ENCODE results near the gene LRTM2.

LRTM2 gene

DNA sequence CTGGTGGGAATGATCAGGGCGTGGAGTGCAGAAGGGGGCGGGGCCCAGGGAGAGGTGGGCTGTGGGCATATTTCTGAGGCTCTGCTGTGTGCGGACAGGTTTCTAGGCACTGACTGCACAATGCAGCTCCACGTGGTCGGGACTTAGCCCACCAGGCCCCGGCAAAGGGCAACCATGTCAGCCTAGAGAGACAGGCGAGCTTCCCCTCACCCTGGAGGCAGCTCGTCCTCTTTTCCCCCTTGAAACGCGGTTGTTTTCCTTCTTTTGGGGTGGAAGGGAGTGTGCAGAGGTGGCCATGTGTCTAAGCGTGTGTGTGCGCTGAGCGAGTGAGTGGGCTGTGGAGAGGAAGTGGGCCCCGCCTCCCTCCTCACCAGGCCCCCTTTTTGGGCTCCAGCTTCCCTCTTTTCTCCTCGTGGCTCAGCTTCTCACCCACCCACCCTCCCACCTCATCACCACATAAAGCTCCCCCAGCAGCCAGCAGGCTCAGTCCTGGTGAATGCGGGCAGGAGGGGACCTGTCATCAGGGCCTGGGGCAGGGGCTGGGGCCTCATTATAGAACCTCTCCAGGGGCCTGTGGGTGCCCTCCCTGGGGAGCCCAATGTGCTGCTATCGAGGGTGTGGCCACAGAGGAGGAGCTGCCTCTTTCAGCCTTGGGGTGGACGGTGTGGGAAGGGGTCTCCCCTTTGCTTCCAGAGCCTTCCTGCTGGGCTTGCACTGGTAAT lies 22.0 kb downstream of the LRTM2 start:
- DNase-seq (ENCODE audit: low read depth in 2 of 2): no peak

DNA sequence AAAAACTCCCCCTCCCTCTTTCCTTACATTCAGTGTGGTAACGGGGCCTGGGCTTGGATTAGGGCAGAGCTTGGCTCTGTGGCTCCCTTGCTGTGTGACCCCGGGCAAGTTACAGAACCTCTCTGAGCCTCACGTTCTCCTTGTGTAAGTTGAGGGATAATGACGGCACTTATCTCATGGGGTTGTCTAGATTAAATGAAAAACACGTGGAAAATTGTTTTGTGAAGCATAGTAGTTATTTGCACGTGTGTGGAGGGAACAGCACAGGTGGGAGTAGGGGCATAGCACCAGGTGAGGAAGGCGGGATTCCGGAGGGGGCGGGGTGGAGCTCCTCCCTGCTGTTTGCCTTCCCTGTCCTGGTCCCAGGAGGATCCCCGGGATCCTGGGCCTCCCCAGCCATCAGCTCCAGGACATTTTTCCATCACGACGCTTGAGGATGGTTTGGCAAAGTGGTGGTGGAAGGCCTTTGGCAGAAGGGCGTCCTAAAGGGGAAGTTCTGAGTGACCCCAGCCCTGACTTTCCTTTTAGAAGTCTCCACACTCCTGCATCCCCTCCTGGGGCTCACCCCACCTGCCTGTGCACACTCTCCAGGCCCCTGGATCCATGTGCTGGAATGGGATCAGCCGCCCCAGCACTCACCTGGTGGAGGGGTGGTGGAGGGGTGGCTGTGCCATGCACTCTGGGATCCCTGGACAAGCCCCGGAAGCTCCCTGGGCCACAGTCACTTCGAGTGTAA lies 22.7 kb downstream of the LRTM2 start:
- no peak for DNase-seq (ENCODE audit: low read depth in 2 of 2)

GRCh38 chr12:1843641-1844005 lies 23.3 kb downstream of the LRTM2 start:
- DNase-seq (ENCODE audit: low read depth in 2 of 2): no peak

- DNase-seq (ENCODE audit: low read depth in 2 of 2): no peak
These were observed 23.9 kb downstream of the LRTM2 start for GRCh38 chr12:1844223-1844622.

- DNase-seq (ENCODE audit: low read depth in 2 of 2): no peak
These were observed 24.5 kb downstream of the LRTM2 start for GRCh38 chr12:1844661-1845409.

GRCh38 chr12:1845427-1845826 lies 25.1 kb downstream of the LRTM2 start:
- DNase-seq (ENCODE audit: low read depth in 2 of 2): no peak

- DNase-seq (ENCODE audit: low read depth in 2 of 2): no peak
These were observed 25.5 kb downstream of the LRTM2 start for GRCh38 chr12:1845886-1846285.

- no peak for DNase-seq (ENCODE audit: low read depth in 2 of 2)
These were observed 26.3 kb downstream of the LRTM2 start for GRCh38 chr12:1846421-1847405.

DNA sequence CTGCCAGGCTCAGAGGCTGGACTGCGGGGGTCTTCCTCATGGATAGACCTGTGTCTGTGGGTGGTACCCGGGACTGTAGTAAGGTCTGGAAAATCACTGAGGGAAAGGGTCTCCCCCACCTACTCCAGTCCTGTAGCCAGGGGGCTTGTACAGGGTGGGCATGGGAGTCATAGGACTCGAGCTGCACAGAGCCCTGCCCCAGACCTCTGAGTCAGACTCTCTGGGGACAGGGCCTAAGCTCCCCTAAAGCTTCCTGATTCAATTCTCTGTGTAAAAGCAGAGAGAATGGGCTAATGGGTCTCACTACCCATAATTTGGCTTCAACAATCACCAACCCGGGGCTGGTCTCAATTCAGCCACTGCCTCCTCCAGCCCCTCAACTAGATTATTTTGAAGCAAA lies 27.0 kb downstream of the LRTM2 start:
- DNase-seq (ENCODE audit: low read depth in 2 of 2): no peak

GRCh38 chr12:1848146-1848545 lies 27.8 kb downstream of the LRTM2 start:
- no peak for DNase-seq (ENCODE audit: low read depth in 2 of 2)

GRCh38 chr12:1848745-1849144 lies 28.4 kb downstream of the LRTM2 start:
- no peak for DNase-seq (ENCODE audit: low read depth in 2 of 2)

DNA sequence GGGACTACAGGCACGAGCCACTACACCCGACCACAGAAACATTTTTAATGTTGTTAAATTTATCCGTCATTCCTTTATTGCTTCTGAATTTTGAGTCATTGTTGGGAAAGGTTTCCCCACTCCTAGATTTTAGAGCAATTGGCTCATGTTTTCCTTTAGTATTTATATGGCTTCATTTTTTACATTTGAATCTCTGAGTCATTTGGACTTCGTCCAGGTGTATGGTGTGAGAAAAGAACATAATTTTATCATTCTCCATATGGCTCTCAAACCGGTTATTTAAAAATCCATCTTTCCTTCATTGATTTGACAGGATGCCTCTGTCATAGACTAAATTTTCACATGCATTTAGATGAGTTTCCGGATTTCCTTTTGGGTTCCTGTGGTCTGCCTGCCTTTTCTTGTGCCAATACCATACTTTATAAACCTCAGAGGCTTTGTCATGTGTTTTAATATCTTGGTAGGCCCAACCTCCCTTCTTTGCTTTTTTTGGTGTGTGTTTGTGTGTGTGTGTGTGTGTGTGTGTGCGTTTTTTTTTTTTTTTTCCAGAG lies 30.9 kb downstream of the LRTM2 start:
- no peak for DNase-seq (ENCODE audit: low read depth in 2 of 2)

DNA sequence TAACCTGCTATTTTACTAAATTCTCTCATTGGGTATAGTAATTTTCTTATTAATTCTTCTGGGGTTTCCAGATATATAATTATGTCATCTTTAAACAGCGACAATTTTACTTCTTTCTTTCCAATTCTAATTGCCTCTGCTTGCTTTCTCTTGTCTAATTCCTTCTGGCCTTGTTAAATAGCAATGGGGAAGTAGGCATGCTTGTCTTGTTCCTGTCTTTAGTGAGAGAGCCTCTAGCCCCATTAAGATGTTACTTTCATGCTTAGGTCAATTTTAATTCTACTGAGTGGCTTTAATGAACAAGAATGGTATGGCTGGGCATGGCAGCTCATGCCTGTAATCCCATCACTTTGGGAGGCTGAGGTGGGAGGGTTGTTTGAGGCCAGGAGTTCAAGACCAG lies 31.7 kb downstream of the LRTM2 start:
- no peak for DNase-seq (ENCODE audit: low read depth in 2 of 2)

- DNase-seq (ENCODE audit: low read depth in 2 of 2): no peak
These were observed 33.4 kb downstream of the LRTM2 start for GRCh38 chr12:1853716-1854115.

DNA sequence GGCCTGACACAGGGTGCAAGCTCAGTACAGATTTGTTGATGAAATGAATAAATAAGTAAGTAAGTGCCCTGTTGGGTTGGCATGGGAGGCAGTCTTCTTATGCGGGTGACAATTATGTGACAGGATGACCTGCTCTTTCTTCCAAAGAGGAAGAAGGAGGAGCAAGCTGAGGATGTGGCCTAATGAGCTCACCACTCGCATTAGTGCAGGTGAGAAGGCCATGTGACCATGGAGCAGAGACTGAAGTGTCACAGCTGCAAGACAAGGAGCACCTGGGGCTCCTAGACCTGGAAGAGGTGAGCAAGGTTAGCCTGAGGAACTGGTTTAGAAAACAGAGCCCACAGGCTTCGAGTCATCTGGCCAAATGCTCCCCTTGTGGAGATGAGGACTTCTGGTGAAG lies 34.9 kb downstream of the LRTM2 start:
- no peak for DNase-seq (ENCODE audit: low read depth in 2 of 2)

- DNase-seq (ENCODE audit: low read depth in 2 of 2): no peak
These were observed 36.7 kb downstream of the LRTM2 start for GRCh38 chr12:1857086-1857485.

- DNase-seq (ENCODE audit: low read depth in 2 of 2): no peak
These were observed 37.5 kb downstream of the LRTM2 start for GRCh38 chr12:1857821-1858220.

DNA sequence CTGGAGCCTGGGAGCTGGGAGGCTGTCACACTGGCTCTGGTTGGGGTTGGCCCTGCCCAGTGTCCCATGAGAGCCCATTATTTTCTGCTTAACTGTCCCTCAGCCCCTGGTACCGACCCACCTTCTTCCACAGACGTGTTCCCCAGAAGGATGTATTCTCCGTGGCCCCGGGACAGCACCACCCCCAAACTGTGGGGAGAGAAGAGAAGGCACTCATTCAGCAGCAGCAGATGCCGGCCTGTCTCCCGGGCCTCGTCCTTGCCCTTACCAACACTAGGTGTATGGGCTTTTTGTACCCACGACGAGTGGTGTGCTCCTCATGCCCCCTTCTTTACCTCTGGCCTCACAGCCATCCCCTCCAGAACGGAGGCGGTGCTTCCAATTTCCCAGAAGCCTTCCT lies 38.1 kb downstream of the LRTM2 start:
- no peak for DNase-seq (ENCODE audit: low read depth in 2 of 2)

DNA sequence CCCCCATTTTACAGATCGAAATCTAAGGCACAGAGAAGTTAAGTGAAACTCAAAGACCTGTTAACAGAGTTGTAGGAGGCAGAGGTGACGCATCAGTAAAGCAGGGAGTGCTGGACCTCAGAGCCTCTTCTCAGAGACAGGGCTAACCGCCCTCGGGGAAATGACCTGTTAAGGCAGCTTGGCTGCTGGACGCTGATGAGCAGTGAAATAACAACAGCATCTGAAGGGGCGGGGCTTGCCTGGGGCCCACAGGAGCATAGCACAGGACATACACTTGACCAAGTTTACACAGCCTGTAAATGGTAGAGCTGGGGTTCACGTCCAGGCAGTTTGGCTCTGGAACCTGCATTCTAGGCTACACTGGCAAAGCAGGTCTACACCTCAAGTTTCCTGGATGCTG lies 39.3 kb downstream of the LRTM2 start:
- no peak for DNase-seq (ENCODE audit: low read depth in 2 of 2)

DNA sequence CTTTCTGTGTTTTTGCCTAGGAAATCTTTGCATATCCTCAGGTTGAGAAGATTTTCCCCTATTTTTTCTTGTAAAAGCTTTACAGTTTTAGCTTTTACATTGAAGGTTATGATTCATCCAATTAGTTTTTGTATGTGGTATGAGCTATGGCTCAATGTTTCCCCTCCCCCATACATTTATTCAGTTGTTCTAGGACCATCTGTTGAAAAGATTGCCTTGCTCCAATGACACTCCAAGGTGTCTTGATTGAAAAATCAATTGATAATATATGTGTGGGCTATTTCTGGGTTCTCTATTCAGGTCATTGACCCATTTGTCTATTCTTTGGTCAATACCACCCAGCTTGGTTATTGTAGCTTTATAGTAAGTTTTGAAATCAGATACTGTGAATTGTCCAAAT lies 42.6 kb downstream of the LRTM2 start:
- DNase-seq (ENCODE audit: low read depth in 2 of 2): no peak

DNA sequence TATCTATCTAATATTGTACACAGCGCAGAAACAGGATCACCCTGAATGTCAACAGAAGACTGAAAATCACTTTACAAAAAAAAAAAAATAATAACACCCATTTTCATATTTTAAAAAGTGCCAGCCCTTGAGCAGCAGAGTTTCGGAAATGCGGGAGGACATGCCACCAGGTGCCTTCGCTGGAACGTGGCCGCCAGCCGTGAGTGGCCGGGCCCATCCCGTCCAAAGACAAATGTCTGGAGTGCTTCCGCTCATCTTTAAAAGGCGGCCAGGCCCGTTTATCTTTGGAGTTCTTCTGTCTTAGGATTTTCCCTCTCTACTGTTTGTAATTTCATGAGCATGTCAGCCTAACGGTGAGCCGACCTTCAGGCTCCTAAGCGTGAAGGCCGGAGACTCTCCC lies 43.5 kb downstream of the LRTM2 start:
- DNase-seq (ENCODE audit: low read depth in 2 of 2): no peak

Data from stimulated activated CD8-positive, alpha-beta memory T cell treated with anti-CD3 and anti-CD28 coated beads, Interleukin-15, amount 100 ng/mL, for 4 hours (primary cell).